Nucleus accumbens (tissue), 56 donors: ENCODE data around the gene FAM3A.
"Not testable (repeated sequence)": the region's sequence is repeated elsewhere in the genome, so short reads cannot be mapped to it uniquely, and the experiment has no call there.

Experiments
- DNase-seq, 56 donors: peaks; one replicate each; lab custom pipeline; 2025; lab: John Stamatoyannopoulos, UW

The FAM3A gene

GRCh38 chrX:154515966-154516655 is at the start of gene FAM3A:
TSS of gene FAM3A (minus strand) at chrX:154516232. CDS start at chrX:154515772, 460 bp downstream.
- DNase-seq: peak; percentile 26 to 96 (median 89)

GRCh38 chrX:154562295-154562694 is 46.3 kb upstream of the FAM3A start:
- not testable (repeated sequence) for DNase-seq

GRCh38 chrX:154560326-154560725 is 44.3 kb upstream of the FAM3A start:
- DNase-seq: not testable (repeated sequence)

GRCh38 chrX:154558896-154559295 is 42.9 kb upstream of the FAM3A start:
- DNase-seq: not testable (repeated sequence)

- not testable (repeated sequence) for DNase-seq
Observed at GRCh38 chrX:154558060-154558690, 42.1 kb upstream of the FAM3A start.

- not testable (repeated sequence) for DNase-seq
Observed at GRCh38 chrX:154552112-154552806, 36.2 kb upstream of the FAM3A start.

- DNase-seq: no peak
Observed at GRCh38 chrX:154549766-154550165, 33.7 kb upstream of the FAM3A start.

- DNase-seq: no peak
Observed at GRCh38 chrX:154548028-154548316, 31.9 kb upstream of the FAM3A start.

- DNase-seq: peak; percentile 41 to 91 (median 83)
Observed at GRCh38 chrX:154547245-154548027, 31.4 kb upstream of the FAM3A start, which contains the start of gene IKBKG. TSS of gene IKBKG (plus strand) at chrX:154547620. CDS start at chrX:154552003, 4,383 bp downstream.

- peak in 32 of 56 donors; percentile 31 to 85 (median 72) for DNase-seq
Observed at GRCh38 chrX:154546354-154547244, 30.6 kb upstream of the FAM3A start, which contains the start of gene G6PD. TSS of gene G6PD (minus strand) at chrX:154546846. CDS start at chrX:154546155, 691 bp downstream.

- DNase-seq: no peak
Observed at GRCh38 chrX:154545673-154546274, 29.7 kb upstream of the FAM3A start.

- peak in 5 of 56 donors; percentile 0 to 24 (median 8) for DNase-seq
Observed at GRCh38 chrX:154542723-154543424, 26.8 kb upstream of the FAM3A start.

- peak in 27 of 56 donors; percentile 0 to 65 (median 22) for DNase-seq
Observed at GRCh38 chrX:154541896-154542722, 26.1 kb upstream of the FAM3A start.

GRCh38 chrX:154541589-154541895 is 25.5 kb upstream of the FAM3A start:
- no peak for DNase-seq

- DNase-seq: no peak
Observed at GRCh38 chrX:154540897-154541535, 25.0 kb upstream of the FAM3A start.

GRCh38 chrX:154540365-154540764 is 24.3 kb upstream of the FAM3A start:
- not testable (repeated sequence) for DNase-seq

- DNase-seq: peak in 6 of 56 donors; percentile 0 to 27 (median 5)
Observed at GRCh38 chrX:154539077-154539476, 23.0 kb upstream of the FAM3A start.
